ENCODE measurements around the gene PNP. TPM values are rescaled to one million over a fixed set of nuclear protein-coding genes. Genes with fewer than 3 reads are reported as not detected.
A peak's percentile ranks its signal among the peaks of the same experiment; 100 is the strongest.
"Not testable (repeated sequence)": the region's sequence is repeated elsewhere in the genome, so short reads cannot be mapped to it uniquely, and the experiment has no call there.

The PNP gene
- total and polyA plus RNA-seq, 2 donors (not counting 1 experiment from before 2014, with no cell fraction given), result 42.0 to 119 TPM

DNA sequence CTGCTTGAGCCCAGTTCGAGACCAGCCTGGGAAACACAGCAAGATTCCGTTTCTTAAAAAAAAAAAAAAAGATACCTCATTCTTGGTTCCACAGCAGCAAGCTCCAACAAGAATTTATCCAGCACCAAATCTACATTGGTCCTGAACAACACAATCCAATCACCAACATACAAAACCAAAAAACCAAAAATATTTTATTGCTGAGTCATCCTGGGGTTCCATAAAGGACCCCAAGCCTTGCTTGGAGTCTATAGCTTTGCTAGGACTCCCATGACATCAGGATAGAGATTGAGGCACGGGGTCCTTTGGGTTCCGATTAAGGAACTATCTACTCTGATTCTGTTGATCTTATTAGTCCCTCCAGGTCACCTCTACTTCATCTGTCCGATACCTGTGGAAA, 22.3 kb upstream of the PNP start:
- H3K27ac ChIP-seq (ENCODE audit: low read length in 2 of 2), result no peak overlapping the region
- Mint-ChIP-seq H3K9me3 (ENCODE audit: insufficient read depth) (no peaks in the 10 kb centered on the region), H3K4me3 (no peak overlapping the region), H3K27me3 (no peaks in the 10 kb centered on the region), H3K4me1 (peaks cover 3% of the 10 kb centered on the region), H3K27ac (no peak overlapping the region)
- TF ChIP-seq EZH2 (IDR thresholded peaks at IDR 0.05; ENCODE audit: borderline replicate concordance, insufficient read depth, low read depth, low read length, poor library complexity, severe bottlenecking), result no peak
- TF ChIP-seq, protein P1, sequence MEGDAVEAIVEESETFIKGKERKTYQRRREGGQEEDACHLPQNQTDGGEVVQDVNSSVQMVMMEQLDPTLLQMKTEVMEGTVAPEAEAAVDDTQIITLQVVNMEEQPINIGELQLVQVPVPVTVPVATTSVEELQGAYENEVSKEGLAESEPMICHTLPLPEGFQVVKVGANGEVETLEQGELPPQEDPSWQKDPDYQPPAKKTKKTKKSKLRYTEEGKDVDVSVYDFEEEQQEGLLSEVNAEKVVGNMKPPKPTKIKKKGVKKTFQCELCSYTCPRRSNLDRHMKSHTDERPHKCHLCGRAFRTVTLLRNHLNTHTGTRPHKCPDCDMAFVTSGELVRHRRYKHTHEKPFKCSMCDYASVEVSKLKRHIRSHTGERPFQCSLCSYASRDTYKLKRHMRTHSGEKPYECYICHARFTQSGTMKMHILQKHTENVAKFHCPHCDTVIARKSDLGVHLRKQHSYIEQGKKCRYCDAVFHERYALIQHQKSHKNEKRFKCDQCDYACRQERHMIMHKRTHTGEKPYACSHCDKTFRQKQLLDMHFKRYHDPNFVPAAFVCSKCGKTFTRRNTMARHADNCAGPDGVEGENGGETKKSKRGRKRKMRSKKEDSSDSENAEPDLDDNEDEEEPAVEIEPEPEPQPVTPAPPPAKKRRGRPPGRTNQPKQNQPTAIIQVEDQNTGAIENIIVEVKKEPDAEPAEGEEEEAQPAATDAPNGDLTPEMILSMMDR (IDR thresholded peaks at IDR 0.05), result no peak
- no peak overlapping the region for H2AFZ ChIP-seq (ENCODE audit: insufficient read depth, low read depth, low read length, poor library complexity, severe bottlenecking)
- CTCF ChIA-PET, result no interaction called here
- no peak overlapping the region for H3K4me3 ChIP-seq (ENCODE audit: control extremely low read depth in 1 of 5, extremely low read depth in 1 of 5, insufficient read depth in 1 of 5, low read depth in 2 of 5, low read length in 4 of 5)
- H3K4me2 ChIP-seq (replicated peaks; ENCODE audit: low read depth, low read length, poor library complexity, severe bottlenecking), result no peak overlapping the region
- 100% methylated on average over 4 of the region's 5 CpGs for WGBS (ENCODE audit: insufficient coverage)
- no peaks in the 10 kb centered on the region for H3K79me2 ChIP-seq (ENCODE audit: control insufficient read depth, insufficient read depth, low read length)
- peaks cover 0 to 5% (median 0%) of the 10 kb centered on the region in 3 donors for H3K9me3 ChIP-seq (ENCODE audit: control extremely low read depth in 1 of 3, control insufficient read depth in 2 of 3, insufficient read depth in 1 of 3, low read length in 2 of 3)
- no peak for DNase-seq
- no peaks in the 10 kb centered on the region for H3K27me3 ChIP-seq (replicated peaks in 1 of 4; ENCODE audit: control extremely low read depth in 1 of 4, control insufficient read depth in 3 of 4, insufficient read depth in 4 of 4, low read length in 3 of 4)
- ATAC-seq (ENCODE audit: low read depth), result no peak
- POLR2A ChIA-PET, result no interaction called here
- peaks cover 18 to 74% of the 10 kb centered on the region in 2 experiments for H3K36me3 ChIP-seq (replicated peaks in 1 of 2; ENCODE audit: control extremely low read depth in 1 of 2, control insufficient read depth in 1 of 2, extremely low read depth in 1 of 2, insufficient read depth in 2 of 2, low read length in 1 of 2)
- H4K20me1 ChIP-seq (ENCODE audit: control insufficient read depth, insufficient read depth, low read length, poor library complexity, severe bottlenecking), result no peaks in the 10 kb centered on the region
- no peak overlapping the region for H3K9ac ChIP-seq (ENCODE audit: low read length)
- intact Hi-C loops (cut with micrococcal nuclease), result no loop called here
- peaks cover under 1 to 2% of the 10 kb centered on the region in 2 donors for H3K4me1 ChIP-seq (ENCODE audit: control insufficient read depth in 2 of 2, insufficient read depth in 2 of 2, low read length in 2 of 2)

DNA sequence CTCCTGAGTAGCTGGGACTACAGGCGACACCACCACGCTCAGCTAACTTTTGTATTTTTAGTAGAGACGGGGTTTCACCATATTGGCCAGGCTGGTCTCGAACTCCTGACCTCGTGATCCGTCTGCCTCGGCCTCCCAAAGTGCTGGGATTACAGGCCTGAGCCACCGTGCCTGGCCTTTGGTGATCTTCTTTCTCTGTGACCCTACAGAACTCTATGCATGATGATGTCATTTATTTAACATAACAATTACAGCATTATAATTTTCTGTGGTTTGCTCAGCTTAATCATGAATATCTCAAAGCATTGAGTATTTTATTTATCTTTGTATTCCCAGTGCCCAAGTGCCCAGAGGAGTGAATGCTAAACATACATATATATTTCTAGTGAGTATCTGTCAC, 16.4 kb upstream of the PNP start:
- intact Hi-C loops (cut with micrococcal nuclease); ATAC-seq (ENCODE audit: low read depth); H4K20me1 ChIP-seq (ENCODE audit: control insufficient read depth, insufficient read depth, low read length, poor library complexity, severe bottlenecking); H3K27me3 Mint-ChIP-seq; H3K9me3 ChIP-seq (ENCODE audit: control extremely low read depth in 1 of 3, control insufficient read depth in 2 of 3, insufficient read depth in 1 of 3, low read length in 2 of 3); H3K9ac ChIP-seq (ENCODE audit: low read length); H3K9me3 Mint-ChIP-seq (ENCODE audit: insufficient read depth); H3K27ac Mint-ChIP-seq; H3K27ac ChIP-seq (ENCODE audit: low read length in 2 of 2); H3K27me3 ChIP-seq (replicated peaks in 1 of 4; ENCODE audit: control extremely low read depth in 1 of 4, control insufficient read depth in 3 of 4, insufficient read depth in 4 of 4, low read length in 3 of 4); H2AFZ ChIP-seq (ENCODE audit: insufficient read depth, low read depth, low read length, poor library complexity, severe bottlenecking); H3K4me3 ChIP-seq (ENCODE audit: control extremely low read depth in 1 of 5, extremely low read depth in 1 of 5, insufficient read depth in 1 of 5, low read depth in 2 of 5, low read length in 4 of 5); DNase-seq: not testable (repeated sequence)
- Histone ChIP-seq H3K4me1 (ENCODE audit: control insufficient read depth in 2 of 2, insufficient read depth in 2 of 2, low read length in 2 of 2) (peaks cover 10 to 35% of the 10 kb centered on the region in 2 donors), H3K79me2 (ENCODE audit: control insufficient read depth, insufficient read depth, low read length) (peaks cover 43% of the 10 kb centered on the region), H3K4me2 (replicated peaks; ENCODE audit: low read depth, low read length, poor library complexity, severe bottlenecking) (peak overlapping the region; percentile 17), H3K36me3 (replicated peaks in 1 of 2; ENCODE audit: control extremely low read depth in 1 of 2, control insufficient read depth in 1 of 2, extremely low read depth in 1 of 2, insufficient read depth in 2 of 2, low read length in 1 of 2) (peaks cover 20 to 63% of the 10 kb centered on the region in 2 experiments)
- WGBS (ENCODE audit: insufficient coverage), result 96% methylated on average over 7 of the region's 8 CpGs
- Mint-ChIP-seq H3K4me1 (peaks cover 11% of the 10 kb centered on the region), H3K4me3 (peak overlapping the region; percentile 26)
- ChIA-PET CTCF (interaction anchor here (0.9 to 4.6 kb wide), 3 partner anchors 24 to 38 kb away, joined by 3 to 59 read pairs (median 5); partner anchors contain the start of gene TEP1), POLR2A (interaction anchor here (0.7 kb wide), 2 partner anchors 37 to 364 kb away, joined by 3 to 9 read pairs; no protein-coding TSS in a partner anchor)

All from B cell (primary cell).